HUES48 (cell line): ENCODE data around the gene PTPRF.

ENCODE experiments used
- H3K27ac ChIP-seq: one replicate; pipeline ENCODE4 v1.7.0; 2013; ENCODE audit warnings: low read depth, low read length, inconsistent platforms
- H3K27me3 ChIP-seq: 2 replicates; pipeline ENCODE4 v1.6.1; 2013; ENCODE audit warnings: mild to moderate bottlenecking, low read length; ENCODE audit not compliant: control insufficient read depth, insufficient read depth
- H3K36me3 ChIP-seq: 2 replicates; pipeline ENCODE4 v1.6.1; 2013; ENCODE audit warnings: low read length; ENCODE audit not compliant: control insufficient read depth, insufficient read depth
- H3K4me1 ChIP-seq: 2 replicates; pipeline ENCODE4 v1.6.1; 2013; ENCODE audit warnings: mild to moderate bottlenecking, low read length; ENCODE audit not compliant: control insufficient read depth, insufficient read depth
- H3K4me3 ChIP-seq: 2 replicates; pipeline ENCODE4 v1.5.1; 2013; ENCODE audit warnings: mild to moderate bottlenecking, low read depth, low read length
- H3K9ac ChIP-seq: 2 replicates; pipeline ENCODE4 v1.6.1; 2013; ENCODE audit warnings: mild to moderate bottlenecking, low read depth, low read length, moderate library complexity
- H3K9me3 ChIP-seq: 2 replicates; pipeline ENCODE4 v1.6.1; 2013; ENCODE audit warnings: low read length; ENCODE audit not compliant: control insufficient read depth, insufficient read depth

PTPRF gene

DNA sequence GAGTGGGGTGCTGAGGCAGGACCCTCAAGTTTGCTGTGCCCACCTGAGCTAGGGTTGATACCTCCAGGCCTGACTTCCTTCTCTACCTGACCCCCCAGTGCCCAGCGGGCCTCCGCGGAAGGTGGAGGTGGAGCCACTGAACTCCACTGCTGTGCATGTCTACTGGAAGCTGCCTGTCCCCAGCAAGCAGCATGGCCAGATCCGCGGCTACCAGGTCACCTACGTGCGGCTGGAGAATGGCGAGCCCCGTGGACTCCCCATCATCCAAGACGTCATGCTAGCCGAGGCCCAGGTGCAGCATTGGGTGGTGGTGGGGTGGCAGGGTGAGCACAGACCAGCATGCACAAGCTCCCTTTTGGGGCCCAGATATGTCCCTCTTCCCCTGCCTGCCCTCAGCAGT, 67.9 kb downstream of the PTPRF start:
- H3K27ac ChIP-seq, result no peak overlapping the region
- no peaks in the 10 kb centered on the region for H3K27me3 ChIP-seq
- H3K4me1 ChIP-seq, result no peaks in the 10 kb centered on the region
- H3K9me3 ChIP-seq, result no peaks in the 10 kb centered on the region
- no peak overlapping the region for H3K4me3 ChIP-seq
- peaks cover 73% of the 10 kb centered on the region for H3K36me3 ChIP-seq
- no peak overlapping the region for H3K9ac ChIP-seq

DNA sequence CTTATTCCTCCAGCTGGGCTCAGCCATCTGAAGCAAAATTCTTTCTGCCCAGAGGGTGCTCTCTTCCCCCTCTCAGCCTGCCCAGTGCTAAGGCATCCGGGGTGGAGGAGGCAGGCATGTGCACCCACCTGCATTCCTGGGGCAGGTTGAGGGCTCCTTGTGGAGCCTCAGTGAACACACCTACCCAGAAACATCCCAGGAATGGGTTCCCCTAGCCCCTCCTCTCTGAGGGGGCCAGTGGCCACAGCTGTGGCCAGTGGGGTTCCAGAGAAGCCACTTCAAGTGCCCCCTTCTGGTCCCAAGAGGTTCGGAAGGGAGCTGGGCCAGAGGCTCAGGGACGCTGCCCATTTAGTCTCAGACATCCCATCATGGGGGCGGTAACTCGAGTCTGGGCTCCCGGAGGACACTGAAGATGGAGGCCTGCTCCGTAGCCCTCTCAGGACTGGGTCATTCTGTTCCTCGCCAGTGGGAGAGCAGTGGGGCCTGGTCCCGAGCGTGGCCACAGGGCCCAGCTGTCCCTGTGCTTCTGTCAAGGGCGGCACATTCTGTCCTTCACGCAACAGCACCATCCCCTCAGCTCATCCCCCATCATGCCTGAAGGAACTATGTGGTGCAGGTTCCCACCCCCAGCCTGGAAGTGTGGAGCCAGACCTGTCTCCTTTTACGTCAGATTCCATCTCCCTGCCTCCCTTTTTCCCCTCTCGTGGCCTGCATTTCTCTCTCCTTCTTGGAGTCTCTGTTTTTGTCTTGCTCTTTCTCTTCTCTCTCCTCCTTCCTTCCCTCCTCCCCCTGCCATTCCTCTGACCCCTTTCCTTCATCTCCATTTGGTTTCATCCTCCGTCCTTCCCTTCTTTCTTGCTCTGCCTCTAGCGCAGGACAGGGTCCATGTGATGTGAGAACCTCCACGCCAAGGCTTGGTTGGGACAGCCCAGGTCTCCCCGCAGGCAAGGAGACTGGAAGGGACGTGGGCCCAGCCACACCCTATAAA, 69.6 kb downstream of the PTPRF start:
- H3K27me3 ChIP-seq, result no peaks in the 10 kb centered on the region
- no peak overlapping the region for H3K9ac ChIP-seq
- H3K27ac ChIP-seq, result no peak overlapping the region
- H3K4me1 ChIP-seq, result no peaks in the 10 kb centered on the region
- H3K9me3 ChIP-seq, result no peaks in the 10 kb centered on the region
- H3K36me3 ChIP-seq, result peaks cover 77% of the 10 kb centered on the region
- no peak overlapping the region for H3K4me3 ChIP-seq

DNA sequence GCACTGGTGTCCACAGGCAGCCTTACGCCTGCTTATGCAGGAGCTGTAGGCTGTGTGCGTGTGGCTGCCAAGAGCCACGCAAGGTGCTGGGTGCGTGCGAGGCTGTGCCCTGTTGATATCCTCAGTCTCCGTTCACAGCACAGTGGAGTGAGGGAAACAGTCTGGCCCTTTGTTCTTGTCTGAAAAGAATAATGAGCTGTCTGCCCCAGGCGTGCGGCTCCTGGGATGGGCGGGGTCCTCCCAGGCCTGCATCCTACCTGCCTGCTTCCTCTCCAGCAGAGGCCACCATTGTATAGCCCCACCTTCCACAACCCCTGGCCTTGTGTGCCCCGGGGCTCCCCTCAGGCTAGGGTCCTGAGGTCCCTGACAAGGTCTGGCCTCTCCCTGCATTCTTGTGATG, 72.3 kb downstream of the PTPRF start:
- Histone ChIP-seq H3K36me3 (peaks cover 85% of the 10 kb centered on the region), H3K4me3 (no peak overlapping the region), H3K9me3 (no peaks in the 10 kb centered on the region), H3K27ac (no peak overlapping the region), H3K4me1 (no peaks in the 10 kb centered on the region), H3K9ac (no peak overlapping the region), H3K27me3 (no peaks in the 10 kb centered on the region)

DNA sequence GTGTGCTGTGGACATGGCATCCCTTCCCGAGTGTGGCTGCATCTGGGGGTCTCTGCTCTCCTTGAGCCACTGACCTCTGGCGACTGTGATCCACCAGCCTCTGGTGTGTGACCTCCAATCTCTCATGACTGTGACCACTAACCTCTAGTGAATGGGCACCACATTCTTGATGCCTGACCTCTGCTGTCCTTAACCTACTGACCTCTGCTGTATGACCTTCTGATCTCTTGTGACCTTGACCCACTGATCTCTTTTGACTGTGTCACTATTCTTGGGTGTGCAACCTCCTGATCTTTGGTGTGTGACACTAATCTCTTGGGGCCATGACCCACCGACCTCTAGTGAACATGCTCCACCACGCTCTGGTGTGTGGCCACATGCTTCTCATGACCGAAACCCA, 73.5 kb downstream of the PTPRF start:
- Histone ChIP-seq H3K27me3 (no peaks in the 10 kb centered on the region), H3K36me3 (peaks cover 87% of the 10 kb centered on the region), H3K9me3 (no peaks in the 10 kb centered on the region), H3K4me3 (no peak overlapping the region), H3K27ac (no peak overlapping the region), H3K9ac (no peak overlapping the region), H3K4me1 (no peaks in the 10 kb centered on the region)

DNA sequence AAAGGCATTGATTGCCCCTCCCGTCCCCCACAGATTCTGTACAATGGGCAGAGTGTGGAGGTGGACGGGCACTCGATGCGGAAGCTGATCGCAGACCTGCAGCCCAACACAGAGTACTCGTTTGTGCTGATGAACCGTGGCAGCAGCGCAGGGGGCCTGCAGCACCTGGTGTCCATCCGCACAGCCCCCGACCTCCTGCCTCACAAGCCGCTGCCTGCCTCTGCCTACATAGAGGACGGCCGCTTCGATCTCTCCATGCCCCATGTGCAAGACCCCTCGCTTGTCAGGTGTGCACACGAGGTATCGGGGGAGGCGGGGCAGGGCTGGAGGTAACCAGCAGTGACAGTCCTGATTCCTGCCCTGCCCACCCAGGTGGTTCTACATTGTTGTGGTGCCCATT, 74.5 kb downstream of the PTPRF start:
- Histone ChIP-seq H3K9ac (no peak overlapping the region), H3K4me3 (no peak overlapping the region), H3K4me1 (no peaks in the 10 kb centered on the region), H3K27me3 (no peaks in the 10 kb centered on the region), H3K9me3 (no peaks in the 10 kb centered on the region), H3K36me3 (peaks cover 88% of the 10 kb centered on the region), H3K27ac (no peak overlapping the region)

DNA sequence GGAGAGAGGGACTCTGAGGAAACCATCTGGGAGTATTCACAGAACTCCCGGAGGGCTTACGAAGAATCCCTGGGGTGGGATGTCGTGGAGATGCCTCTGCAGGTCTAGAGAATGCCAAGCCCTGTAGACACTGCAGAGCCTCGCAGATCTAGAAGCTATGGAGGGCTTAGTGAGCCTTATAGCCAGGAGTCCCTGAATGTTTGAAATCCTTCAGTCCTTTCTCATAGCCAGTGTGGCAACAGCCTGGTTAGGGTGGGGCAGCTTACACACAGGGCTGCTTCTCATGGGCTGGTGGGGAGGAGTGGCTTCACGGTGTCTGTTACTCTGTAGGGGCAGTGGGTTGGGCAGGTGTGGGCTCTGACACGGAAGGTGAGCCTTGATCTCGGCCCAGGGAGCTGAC, 75.1 kb downstream of the PTPRF start:
- H3K27ac ChIP-seq, result no peak overlapping the region
- no peaks in the 10 kb centered on the region for H3K27me3 ChIP-seq
- H3K4me1 ChIP-seq, result no peaks in the 10 kb centered on the region
- H3K4me3 ChIP-seq, result no peak overlapping the region
- H3K9ac ChIP-seq, result no peak overlapping the region
- peaks cover 88% of the 10 kb centered on the region for H3K36me3 ChIP-seq
- no peaks in the 10 kb centered on the region for H3K9me3 ChIP-seq

DNA sequence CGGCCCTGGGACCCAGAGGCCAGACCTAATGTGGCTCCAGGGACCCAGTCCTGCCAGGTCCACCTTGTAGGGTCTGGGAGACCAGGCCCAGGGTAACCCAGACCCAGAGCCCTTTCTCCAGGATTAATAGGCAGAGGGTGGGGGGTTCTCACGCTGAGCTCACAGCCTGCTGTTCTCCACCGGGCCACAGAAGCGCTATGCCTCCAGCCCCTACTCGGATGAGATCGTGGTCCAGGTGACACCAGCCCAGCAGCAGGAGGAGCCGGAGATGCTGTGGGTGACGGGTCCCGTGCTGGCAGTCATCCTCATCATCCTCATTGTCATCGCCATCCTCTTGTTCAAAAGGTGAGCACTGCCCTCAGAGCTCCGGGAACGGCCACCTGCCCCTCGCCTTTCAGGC, 75.9 kb downstream of the PTPRF start:
- Histone ChIP-seq H3K4me1 (no peaks in the 10 kb centered on the region), H3K36me3 (peaks cover 86% of the 10 kb centered on the region), H3K4me3 (no peak overlapping the region), H3K9me3 (no peaks in the 10 kb centered on the region), H3K27ac (no peak overlapping the region), H3K9ac (no peak overlapping the region), H3K27me3 (no peaks in the 10 kb centered on the region)

DNA sequence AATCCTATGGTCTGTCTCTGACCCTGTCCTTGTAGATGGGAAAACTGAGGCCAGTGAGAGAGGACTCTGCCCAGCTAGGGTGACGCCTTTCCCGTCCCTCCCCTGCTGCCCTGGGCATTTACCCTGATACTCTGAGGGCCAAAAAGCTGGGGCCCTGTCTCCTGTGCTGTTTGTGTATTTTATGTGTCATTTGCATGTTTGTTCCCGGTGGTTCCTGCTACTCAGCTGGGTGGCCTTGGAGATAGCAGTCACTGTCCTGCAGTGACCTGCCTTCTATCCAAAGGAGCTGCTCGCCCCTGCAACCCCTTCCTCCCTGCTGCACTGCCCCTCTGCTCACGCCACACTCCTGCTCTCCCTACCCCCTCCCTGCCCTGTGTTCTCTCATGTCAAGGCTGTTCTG, 78.1 kb downstream of the PTPRF start:
- H3K27ac ChIP-seq, result no peak overlapping the region
- peaks cover 88% of the 10 kb centered on the region for H3K36me3 ChIP-seq
- no peaks in the 10 kb centered on the region for H3K4me1 ChIP-seq

DNA sequence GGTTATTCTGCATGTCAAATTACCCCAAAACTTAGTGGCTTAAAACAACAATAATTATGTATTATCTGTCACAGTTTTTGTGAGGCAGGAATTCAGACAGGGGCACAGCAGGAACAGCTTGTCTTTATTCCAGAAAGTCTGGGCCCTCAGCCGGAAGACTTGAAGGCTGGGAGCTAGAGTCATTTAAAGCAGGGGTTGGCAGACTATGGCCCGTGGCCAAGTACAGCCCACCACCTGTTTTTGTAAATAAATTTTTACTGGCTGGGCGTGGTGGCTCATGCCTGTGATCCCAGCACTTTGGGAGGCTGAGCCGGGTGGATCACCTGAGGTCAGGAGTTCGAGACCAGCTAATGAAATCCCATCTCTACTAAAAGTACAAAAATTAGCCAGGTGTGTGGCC, 79.7 kb downstream of the PTPRF start:
- Histone ChIP-seq H3K36me3 (peaks cover 87% of the 10 kb centered on the region), H3K27me3 (no peaks in the 10 kb centered on the region), H3K9ac (no peak overlapping the region), H3K4me3 (no peak overlapping the region), H3K4me1 (no peaks in the 10 kb centered on the region), H3K27ac (no peak overlapping the region), H3K9me3 (no peaks in the 10 kb centered on the region)

More for the DNA sequence above, 78.1 kb downstream of the PTPRF start:
- Histone ChIP-seq H3K4me3 (no peak overlapping the region), H3K9ac (no peak overlapping the region), H3K9me3 (no peaks in the 10 kb centered on the region), H3K27me3 (no peaks in the 10 kb centered on the region)

DNA sequence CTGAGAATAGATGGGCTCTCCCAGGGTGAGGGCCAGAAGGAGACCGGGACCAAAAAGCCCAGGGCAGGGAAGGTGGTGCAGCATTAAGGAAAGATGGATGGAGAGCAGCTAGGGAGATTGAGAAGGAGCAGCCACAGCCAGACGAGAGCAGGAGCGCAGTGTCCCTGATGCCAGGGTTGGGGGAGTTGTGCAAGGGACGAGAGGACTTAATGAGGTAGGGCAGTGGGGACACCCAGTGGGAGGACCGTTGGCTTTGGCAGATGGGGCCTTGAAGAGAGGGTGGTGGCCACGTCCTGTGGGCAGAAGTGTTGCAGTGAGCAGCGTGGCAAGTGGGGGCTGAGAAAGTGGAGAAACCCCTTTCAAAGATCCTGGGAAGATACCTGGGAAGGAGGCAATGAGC, 81.3 kb downstream of the PTPRF start:
- Histone ChIP-seq H3K27ac (no peak overlapping the region), H3K4me3 (no peak overlapping the region), H3K36me3 (peaks cover 82% of the 10 kb centered on the region), H3K4me1 (no peaks in the 10 kb centered on the region), H3K9me3 (no peaks in the 10 kb centered on the region), H3K9ac (no peak overlapping the region), H3K27me3 (no peaks in the 10 kb centered on the region)

DNA sequence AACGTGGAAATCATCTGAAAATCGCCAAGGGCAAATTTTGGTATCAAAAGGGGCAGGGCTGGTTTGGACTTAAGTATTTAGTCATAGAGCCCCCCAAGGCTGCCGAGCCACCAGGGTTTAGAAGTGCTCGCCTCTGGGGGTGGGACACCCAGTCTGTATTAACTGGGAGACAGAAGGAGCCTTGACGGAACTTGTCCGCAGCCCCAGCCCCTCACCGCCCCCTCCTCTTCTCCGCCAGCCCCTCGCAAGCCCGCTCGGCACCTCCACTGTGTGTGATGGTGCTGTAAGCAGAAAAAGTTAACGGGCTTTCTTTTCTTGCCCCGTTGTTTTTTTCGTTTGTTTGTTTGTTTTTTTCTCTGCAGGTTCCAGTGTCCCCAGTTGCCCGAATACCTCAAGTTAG, 81.7 kb downstream of the PTPRF start:
- no peaks in the 10 kb centered on the region for H3K27me3 ChIP-seq
- H3K4me1 ChIP-seq, result no peaks in the 10 kb centered on the region
- no peak overlapping the region for H3K27ac ChIP-seq
- no peak overlapping the region for H3K4me3 ChIP-seq
- no peak overlapping the region for H3K9ac ChIP-seq
- no peaks in the 10 kb centered on the region for H3K9me3 ChIP-seq
- peaks cover 82% of the 10 kb centered on the region for H3K36me3 ChIP-seq
